Adrenal gland (tissue), 5 donors: ENCODE measurements around the gene SRGAP3.

Source experiments
- CTCF ChIP-seq, 6 experiments: fragments of 450-650 bp in 4 of 6; fragments of 200-600 bp in 2 of 6; sonication (generic) in 1 of 6; IDR thresholded peaks; 1 replicate in 5 of 6; 2 replicates in 1 of 6; pipeline versions ENCODE4 v1.5.1 to v1.8.0; 2016 to 2021; ENCODE audit warnings: antibody characterized with exemption in 6 of 6, mild to moderate bottlenecking in 2 of 6, moderate library complexity in 1 of 6
- POLR2A ChIP-seq, 2 donors: fragments of 450-650 bp; IDR thresholded peaks; one replicate each; pipeline ENCODE4 v1.6.1; 2017; ENCODE audit warnings: antibody characterized with exemption in 2 of 2, mild to moderate bottlenecking in 2 of 2, moderate library complexity in 1 of 2
- donor health status: DM: no; HTN: no; CAD: no.

GRCh38 chr3:9169326-9169725 is 80.1 kb downstream of the SRGAP3 start:
- no peak for TF ChIP-seq POLR2A (IDR thresholded peaks at IDR 0.05)
- no peak for TF ChIP-seq CTCF (IDR thresholded peaks at IDR 0.05)
